ENCODE measurements around the gene XIST.
"Not testable (repeated sequence)": the region's sequence is repeated elsewhere in the genome, so short reads cannot be mapped to it uniquely, and the experiment has no call there.

XIST gene

DNA sequence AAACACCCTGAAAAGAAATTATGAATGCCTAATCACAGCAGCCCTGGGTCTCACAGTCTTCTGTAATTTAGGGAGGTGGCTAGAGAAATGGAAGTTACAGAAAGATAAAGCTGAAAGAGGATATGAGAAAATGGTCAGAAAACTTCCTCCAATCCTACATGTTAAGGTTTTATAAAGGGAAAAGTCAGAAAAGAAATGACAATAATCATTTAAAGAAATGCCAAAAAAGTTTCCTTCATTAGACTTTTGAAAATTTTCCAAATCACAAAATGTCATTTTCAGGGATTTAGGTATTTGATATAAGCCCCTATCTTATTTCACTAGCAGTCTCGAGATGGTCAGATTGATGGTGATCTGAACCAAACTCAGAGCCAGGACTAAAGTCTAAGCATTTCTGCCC is 13.4 kb downstream of the XIST start:
- DNase-seq (ENCODE audit: low read depth): no peak

DNA sequence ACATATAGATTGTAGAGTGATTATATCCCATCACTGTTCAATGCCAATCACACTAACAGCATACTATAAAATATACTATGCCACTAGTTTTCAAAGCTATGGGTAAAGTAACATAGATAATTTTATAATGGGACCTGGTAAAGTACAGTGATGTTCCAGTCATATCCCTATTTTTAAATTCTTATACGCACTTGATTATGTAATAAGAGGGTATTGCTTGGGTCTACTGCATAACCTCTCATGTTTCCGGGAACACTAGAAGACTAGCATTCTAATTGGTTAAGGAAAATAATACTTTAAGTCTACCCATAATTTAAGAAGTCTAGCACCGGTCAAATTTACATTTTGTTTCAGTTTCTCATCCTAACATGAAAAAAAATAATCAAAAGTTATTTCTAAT is 14.4 kb downstream of the XIST start:
- no peak for DNase-seq (ENCODE audit: low read depth)

DNA sequence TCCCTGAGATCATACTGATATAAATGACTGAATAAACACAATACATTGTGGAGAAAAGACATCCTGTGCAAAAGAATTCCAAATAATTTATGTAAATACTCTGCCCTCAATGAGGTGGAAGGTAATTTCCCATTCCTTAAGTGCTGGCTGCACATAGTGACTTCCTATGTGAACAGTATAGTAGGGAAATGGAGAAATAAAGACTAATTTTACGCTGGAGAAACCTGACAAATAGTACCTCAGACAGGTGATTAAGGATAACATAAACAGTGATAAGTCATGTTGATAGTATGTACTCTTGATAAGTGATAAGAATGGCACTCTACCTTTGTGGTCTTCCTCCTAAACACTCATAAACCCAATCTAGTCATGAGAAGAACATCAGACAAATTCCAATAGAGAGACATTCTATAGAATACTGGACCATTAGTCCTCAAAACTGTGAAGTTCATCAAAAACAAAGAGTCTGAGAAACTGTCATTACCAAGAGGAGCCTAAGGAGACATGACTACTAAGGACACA is 15.5 kb downstream of the XIST start:
- DNase-seq (ENCODE audit: low read depth): no peak

DNA sequence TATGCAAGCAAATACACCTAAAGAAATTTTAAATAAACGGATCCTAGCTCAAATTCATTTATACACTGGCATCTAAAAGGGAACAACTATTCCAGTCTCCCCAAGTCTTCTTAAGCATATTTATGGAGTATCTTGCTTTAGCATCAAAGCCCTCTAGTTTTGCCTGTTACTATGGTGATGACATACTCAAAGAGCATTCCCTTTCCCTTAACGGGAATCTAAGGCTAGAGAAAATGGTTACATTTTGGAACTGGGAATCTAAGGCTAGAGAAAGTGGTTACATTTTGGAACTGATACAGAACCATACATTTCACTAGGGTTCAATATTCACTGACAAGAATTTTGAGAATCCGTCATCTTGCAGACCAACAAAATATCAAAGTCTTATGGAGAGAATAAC is 18.3 kb downstream of the XIST start:
- DNase-seq (ENCODE audit: low read depth): no peak

DNA sequence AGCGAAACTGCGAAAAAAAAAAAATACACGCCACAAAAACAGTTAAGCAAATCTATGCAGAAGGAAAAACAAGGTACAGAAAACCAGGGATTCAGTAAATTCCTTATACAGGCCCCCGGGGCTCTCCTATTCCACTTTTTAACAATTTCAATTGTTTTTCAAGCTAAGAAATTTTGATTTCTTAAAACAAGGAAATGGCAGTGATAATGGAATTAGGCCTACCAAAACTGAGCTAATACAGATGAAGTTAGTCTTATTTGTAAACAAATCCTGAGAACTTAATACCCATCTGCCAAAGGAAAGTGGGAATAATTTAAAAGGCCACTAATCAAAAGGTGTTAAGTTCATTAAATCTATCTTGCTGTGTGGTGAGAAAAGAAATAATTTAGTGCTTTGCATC is 20.2 kb downstream of the XIST start:
- no peak for DNase-seq (ENCODE audit: low read depth)

DNA sequence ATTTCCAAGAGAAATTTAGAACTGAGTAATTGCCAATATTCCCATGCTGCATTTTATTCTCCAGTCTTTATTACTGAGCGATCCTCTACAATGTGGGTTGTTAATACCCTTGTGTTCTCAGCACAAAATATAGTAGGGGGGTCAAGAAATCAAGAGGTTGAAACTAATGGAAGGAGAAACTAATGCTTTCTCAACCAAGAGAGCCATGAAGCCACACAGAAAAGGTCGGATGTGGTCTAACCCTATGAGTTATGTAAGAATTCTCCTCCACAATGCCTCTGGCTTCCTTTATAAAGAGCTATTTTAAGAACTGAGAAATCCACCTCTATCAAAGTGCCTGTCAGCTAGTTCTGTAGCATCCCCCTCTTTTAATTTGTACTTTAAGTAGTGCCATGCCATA is 21.0 kb downstream of the XIST start:
- no peak for DNase-seq (ENCODE audit: low read depth)

DNA sequence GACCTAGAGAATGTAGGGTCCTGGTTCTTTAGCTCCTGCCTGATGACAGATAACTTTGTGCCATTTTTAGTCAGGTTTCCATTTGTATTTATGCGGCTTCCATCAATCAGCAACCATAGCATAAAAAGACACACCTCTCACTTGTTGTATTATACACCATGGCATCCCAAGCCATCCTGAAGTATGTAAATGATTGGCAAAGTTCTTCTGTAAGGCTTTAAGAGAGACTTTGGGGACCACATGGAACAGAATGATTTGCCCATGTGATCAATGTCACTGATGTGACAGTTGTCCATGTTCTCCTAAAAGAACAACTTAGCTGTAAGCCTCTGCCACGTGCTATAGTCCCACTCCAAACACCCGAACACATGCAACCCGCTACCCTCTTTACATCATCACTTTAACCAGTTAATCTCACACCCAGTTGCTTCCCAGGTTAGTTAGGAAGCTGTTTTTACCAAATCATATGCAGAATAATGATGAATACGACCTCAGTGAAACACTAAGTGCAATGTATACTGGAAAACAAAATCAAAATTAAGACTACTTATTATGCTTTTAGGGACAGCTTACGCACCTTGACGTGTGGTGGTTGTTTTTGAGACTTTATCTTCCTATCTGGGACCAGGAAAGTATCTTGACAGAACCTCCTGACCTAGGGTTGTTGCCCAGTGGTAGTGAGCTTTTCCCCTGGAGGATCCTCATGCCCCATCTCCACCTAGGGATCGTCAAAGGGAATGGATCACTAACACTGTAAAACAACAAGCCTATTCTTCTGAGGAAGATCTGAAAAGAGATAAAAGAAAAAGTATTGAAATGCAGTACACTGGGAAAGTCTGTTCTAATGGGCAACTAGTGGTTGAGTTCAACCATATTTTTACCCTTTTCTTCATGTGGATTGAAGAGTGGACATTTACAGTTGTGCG is 21.8 kb downstream of the XIST start:
- DNase-seq (ENCODE audit: low read depth): no peak

DNA sequence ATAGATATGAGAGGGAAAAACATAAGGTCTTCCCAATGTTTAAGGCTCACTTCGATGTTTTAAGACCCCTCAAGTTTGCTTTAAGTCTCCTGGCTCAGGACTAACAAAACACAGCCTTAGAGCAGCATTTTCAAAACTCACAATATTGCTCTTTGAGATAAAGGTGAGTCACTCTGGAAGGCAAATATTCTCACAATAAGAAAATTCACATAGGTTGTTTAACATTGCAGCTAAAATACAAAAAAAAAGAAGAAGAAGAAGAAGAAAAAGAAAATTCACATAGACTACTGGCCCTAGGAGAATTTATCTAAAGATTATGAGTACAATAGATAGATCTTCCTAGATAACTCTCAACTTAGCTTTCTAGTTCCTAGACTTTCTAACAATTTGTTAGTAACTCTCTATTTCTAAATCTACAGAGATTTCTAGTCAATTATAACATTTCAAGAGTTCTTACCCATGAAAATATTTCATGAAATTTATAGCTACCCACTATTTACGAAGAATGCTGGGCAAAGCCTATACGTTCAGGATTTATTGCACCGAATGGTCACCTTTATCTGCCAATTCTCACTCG is 22.5 kb downstream of the XIST start:
- no peak for DNase-seq (ENCODE audit: low read depth)

DNA sequence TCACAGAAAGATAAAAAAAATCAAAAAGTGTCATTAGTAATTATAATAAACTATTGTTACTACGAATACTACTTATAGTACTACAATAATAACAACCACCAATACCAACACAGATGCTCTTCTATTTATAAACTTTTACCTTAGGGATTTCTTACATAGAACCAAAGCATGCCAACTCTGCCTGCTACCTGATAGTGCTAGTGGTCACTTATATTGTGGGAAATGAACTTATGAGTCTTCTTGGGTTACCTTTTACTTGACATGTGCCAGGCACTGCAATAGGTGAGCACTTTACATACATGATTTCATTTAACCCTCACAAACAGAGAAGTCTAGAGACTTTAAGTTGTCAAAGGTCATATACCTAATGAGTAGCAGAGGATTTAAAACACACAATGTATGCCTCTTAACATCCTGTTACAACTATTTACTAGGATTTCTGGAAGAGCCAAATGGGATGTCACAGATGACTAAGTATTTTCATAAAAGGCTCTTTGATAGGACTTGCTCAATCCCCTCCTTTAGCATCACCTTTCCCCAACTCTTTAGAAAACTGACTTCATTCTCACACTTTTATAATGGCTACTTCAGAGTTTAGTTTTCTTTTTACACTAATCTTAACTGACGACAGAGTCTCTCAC is 24.3 kb downstream of the XIST start:
- DNase-seq (ENCODE audit: low read depth): no peak

DNA sequence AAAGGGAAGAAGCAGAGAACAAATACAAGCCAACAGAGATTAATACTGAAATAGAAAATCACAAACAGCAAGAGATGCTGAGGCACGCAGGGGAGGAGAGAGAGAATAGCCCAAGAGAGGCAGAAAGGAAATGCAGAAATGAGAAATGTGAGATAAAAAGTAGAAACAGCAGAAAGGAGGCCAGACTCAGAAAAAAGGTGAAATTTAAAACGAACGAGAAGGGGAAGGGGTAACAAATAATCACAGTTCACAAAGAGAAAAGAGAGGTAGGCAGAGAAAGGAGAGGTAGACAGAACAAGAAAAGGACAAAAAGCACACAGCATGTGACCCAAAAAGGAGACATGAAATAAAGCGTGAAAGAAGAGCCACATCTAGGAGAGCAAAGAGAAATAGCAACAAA is 25.1 kb downstream of the XIST start:
- DNase-seq (ENCODE audit: low read depth): no peak

DNA sequence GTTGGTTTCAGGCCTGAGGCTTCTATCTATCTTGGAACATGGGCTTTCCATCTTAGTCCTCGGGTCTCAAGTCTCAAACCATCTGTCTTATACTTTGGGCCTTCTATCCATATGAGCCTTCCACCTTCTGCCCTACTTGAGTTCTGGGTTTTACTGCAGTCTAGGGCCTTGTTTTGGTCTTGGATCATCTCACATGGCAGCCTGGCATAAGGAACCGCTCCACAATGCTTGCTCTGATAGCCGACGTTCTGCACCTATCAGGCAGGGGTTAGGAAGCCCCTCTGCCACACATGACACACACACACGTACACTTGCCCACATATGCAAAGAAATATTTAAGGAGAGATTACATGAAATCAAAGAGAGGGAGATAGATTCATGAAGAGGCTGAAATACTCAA is 25.5 kb downstream of the XIST start:
- DNase-seq (ENCODE audit: low read depth): no peak

DNA sequence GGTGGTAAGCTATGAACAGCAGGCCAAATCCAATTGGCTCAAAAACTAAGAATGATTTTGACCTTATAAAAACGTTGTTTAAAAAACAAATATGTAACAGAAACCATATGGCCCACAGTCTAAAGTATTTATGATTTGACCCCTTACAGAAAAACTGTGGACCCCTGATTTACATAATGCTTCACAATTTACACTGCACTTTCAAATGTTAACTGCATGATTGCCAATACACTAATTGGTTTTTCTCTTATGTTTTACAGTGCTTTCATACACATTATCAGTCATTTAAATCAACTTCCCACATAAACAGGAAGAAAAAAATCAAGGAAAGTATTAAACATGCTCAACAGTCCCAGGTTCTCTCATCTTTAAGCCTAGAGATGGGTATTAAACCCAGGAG is 26.9 kb downstream of the XIST start:
- no peak for DNase-seq (ENCODE audit: low read depth)

DNA sequence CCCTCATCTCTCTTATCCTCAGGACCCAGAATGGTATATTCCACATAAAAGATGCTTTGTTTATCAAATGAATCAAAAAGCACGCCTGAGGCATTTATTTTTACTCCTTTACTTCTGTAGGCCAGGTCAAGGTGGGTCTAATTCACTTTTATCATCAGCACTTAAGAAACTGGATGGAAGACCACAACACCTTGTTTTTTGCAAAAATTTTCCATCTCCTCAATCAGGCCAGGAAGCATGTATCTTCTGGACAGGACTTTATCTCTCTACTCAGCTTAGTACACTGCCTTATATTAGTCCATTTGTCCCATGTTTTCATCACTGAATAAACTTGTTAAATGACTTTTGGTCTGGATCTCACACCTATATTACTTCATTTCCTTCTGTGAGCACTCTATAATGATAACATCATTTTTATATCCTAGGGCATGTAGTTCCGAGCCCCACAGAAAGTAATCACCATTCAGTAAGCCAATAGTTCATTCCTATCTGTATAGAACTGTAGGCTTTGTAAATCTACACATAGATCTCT is 29.0 kb downstream of the XIST start:
- no peak for DNase-seq (ENCODE audit: low read depth)

DNA sequence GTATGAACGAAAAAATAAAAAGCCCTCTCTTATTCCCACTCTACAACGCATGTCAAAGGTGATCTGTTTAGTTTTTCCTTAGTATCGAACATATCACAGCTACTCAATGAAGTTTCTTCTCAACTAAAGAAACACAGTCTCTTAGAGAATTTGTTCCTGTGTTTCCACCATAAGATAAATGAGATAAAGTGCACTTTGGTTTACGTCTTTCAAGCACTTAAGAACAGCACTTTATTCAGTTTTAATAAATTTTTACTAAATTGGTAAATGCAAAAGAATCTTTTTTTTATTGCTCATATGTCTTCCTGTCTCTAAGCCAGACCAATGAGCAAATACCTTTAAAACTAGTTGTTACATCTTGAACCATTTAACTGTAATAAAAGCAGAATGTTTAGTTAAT is 29.7 kb downstream of the XIST start:
- DNase-seq (ENCODE audit: low read depth): no peak

DNA sequence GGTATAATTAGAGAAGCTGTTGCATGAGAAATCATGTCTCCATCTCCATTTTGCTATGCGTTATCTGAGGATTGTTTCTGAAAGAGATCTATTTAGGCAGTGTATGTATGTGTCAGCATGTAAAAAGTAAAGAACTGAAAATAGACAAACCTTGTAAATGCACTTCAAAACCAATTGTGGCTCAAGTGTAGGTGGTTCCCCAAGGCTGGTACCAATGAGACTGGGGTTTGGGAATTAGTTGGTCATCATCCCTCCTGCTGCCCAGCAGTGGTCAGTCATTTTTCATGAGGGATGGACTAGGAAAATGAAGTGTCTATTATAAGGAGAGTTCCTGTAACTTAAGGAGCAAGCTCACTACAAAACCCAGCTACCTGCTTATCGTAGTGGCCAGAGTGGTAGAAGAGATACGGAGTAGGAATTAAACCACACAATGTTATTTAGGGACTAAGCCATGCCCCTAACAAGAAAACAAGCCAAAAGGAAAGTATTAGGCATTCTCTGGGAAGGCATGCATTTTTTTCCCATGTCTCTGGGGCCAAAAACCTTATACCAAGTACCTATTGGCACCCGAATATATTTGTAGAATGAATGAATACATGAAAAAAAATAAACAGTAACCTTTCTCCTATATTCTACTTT is 30.5 kb downstream of the XIST start:
- no peak for DNase-seq (ENCODE audit: low read depth)

DNA sequence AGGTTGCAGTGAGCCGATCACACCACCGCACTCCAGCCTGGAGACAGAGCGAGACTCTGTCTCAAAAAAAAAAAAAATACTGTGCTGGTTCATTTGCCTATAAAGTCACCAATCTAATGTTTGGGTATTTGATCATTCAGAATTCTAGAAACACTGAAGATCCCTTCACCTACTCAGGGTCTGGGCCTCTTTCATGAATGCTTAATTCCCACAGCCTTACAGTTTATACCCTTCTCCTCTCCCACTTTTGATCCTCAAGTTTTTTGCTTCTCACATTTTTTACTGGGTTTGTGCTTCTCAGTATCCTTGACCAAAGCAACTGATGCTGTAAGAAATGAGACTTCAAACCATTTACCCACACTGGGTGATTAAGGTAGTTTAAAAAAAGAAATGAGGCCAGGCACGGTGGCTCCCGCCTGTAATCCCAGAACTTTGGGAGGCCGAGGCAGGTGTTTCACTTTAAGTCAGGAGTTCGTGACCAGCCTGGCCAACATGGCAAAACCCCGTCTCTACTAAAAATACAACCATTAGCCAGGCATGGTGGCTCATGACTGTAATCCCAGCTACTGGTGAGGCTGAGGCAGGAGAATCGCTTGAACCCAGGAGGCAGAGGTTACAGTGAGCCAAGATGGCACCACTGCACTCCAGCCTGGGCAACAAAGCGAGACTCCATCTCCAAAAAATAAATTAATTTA is 32.5 kb downstream of the XIST start:
- not testable (repeated sequence) for DNase-seq (ENCODE audit: low read depth)

DNA sequence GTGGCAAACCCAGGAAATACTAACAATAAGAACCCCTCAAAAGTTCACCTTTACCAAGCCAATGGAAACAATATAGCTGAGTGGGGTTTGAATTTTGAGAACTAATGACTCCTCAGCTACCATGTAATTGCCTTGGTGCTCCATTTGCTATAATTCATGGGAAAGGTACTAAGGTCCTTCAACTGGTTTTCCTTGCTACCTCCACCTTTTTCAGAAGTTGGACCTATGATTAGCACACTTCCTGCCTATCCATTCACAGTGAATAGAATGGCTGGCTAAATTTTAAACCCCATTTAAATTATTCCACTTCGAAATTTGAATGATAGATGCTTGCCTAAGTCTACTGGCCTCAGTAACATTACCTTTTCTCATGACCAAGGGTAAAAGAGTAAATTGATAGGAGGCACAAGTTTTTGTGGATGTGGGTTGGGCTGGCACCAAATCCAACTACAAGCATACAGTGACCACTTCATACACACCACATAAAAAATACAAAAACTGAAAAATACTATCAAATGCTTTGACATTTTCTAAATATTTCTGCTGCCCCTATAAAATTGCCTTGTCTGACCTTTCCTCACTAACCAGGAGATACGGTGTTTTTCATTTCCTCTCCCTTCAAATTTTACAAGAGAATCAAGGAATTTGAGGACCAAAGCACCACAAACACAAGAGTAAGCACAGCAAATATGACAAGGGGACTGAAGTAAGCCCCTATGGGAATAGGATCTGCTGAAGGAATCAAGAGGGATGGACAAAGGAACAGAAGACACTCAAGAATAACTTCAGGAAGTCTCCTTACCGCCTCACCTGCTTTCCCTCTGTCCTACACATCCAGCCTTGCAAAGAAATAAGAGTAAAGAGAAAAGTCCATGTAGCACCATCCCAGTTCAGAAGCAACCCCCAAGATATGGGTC is 34.1 kb downstream of the XIST start:
- no peak for DNase-seq (ENCODE audit: low read depth)

DNA sequence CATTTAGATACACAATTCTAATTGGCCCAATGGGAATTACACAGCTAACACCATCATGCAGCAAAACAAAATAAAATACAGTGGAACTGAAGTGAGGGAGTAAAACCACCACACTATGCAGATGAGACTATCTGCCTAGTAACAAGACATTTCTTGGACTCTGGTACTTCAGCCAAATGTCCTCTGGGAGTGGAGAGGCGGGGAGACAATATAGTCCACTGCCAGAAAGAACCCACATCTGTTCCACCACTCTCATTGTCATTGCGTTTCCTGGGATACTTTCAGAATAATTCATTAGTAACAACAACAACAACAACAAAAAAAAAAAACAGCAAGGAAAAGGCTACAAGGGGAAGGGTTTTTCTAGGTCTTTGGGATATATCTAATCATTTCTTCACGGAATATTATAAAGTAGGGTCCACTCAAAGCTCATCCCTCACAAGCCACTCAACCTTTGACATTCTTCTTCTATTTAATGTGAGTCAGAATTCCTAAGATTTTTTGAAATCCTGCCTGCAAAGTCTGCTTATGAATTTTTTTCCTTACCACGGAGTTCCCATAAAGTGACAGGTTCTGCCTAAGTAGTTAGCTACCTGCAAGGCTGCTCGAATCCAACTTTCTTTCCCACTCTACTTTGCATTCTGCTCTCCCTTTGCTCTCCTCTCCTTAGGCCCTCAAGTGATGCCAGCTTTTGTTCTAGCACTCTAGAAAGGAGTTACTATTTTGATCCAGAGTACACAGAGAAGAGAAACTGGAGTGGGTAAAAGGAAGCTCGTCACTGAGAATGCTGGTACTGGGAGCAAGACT is 34.9 kb downstream of the XIST start:
- no peak for DNase-seq (ENCODE audit: low read depth)

DNA sequence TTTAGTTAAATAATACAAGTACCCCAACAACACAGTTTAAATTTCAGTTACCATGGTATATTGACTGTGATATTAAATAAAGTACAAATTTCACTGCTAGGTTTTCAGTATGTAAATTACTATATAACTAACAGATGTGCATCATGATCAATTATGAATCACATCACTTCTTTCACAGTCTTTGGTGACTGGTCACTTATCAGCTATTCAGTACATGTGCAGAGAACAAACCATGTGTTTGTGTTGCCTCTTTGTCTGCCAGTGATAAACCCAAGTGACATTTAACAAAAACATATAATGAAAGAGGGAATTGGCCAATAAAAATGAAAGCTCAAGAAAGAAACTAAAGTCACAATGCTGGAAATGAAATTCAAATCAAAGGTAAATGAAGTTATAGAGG is 40.3 kb downstream of the XIST start:
- no peak for DNase-seq (ENCODE audit: low read depth)

DNA sequence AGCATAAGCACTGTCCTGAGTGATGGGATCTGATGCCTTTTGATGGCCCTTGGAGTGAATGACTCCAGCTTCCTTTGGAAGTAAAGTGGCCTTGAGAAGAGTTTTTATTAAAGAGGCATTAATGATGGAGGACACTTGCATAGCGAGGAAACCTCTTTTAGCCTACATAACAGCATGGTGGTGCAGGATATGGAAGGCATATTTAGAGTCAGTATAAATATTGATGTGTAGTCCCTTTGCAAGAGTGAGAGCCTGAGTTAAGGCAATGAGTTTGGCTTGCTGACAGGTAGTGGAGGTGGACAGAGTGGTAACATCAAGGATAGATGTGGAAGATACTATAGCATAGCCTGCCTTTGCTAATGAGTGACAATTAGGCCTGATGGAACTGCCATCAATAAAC is 48.4 kb downstream of the XIST start:
- not testable (repeated sequence) for DNase-seq (ENCODE audit: low read depth)
